Calu3 (cell line): ENCODE measurements around the gene LY9. TPM values are rescaled to one million over a fixed set of nuclear protein-coding genes. Genes with fewer than 3 reads are reported as not detected.

Experiments used
- BruUV-seq: library from RNA; stranded (reverse); fragments of 400-500 nt; replicated peaks from 2 replicates; lab custom pipeline; 2021; lab: Mats Ljungman, UMichigan
- CTCF ChIA-PET: fragments of 300-600 bp; sonication (Branson Sonifier 250); formaldehyde crosslinking; loops from one replicate; lab custom pipeline; 2022; ENCODE audit warnings: antibody characterized with exemption; lab: Charles Lee
- DNase-seq: peaks from one replicate; pipeline ENCODE4 v3.0.0; 2022
- H3K27ac Mint-ChIP-seq: one replicate; pipeline ENCODE4 v1.8.0; 2022; ENCODE audit warnings: mixed read lengths; ENCODE audit not compliant: unreplicated experiment
- H3K27me3 Mint-ChIP-seq: one replicate; pipeline ENCODE4 v1.8.0; 2022; ENCODE audit warnings: mixed read lengths; ENCODE audit not compliant: unreplicated experiment
- H3K36me3 Mint-ChIP-seq: one replicate; pipeline ENCODE4 v1.8.0; 2022; ENCODE audit warnings: mild to moderate bottlenecking, moderate library complexity, mixed read lengths; ENCODE audit not compliant: insufficient read depth, unreplicated experiment
- H3K4me1 Mint-ChIP-seq: one replicate; pipeline ENCODE4 v1.8.0; 2022; ENCODE audit warnings: mild to moderate bottlenecking, low read depth, mixed read lengths; ENCODE audit not compliant: unreplicated experiment
- H3K4me3 Mint-ChIP-seq: one replicate; pipeline ENCODE4 v1.8.0; 2022; ENCODE audit warnings: mild to moderate bottlenecking, low read depth, moderate library complexity, mixed read lengths; ENCODE audit not compliant: unreplicated experiment
- H3K9me3 Mint-ChIP-seq: one replicate; pipeline ENCODE4 v1.8.0; 2022; ENCODE audit warnings: low read depth, mixed read lengths; ENCODE audit not compliant: unreplicated experiment
- CTCF ChIP-seq: fragments of 200-600 bp; IDR thresholded peaks from one replicate; pipeline ENCODE4 v1.8.0; 2022; ENCODE audit warnings: antibody characterized with exemption; ENCODE audit not compliant: unreplicated experiment
- intact Hi-C: fragments of 100-400 bp; cut with micrococcal nuclease; formaldehyde crosslinking; loops from one replicate; pipeline ENCODE4 v1.10.0; 2022; ENCODE audit not compliant: unreplicated experiment
- total RNA-seq: library from RNA; stranded (reverse); gene quantifications from 2 replicates; pipeline ENCODE4 v1.2.3, GENCODE V29; 2022

Gene LY9
- total RNA-seq, 1 experiment from 2014 or later = not detected

DNA sequence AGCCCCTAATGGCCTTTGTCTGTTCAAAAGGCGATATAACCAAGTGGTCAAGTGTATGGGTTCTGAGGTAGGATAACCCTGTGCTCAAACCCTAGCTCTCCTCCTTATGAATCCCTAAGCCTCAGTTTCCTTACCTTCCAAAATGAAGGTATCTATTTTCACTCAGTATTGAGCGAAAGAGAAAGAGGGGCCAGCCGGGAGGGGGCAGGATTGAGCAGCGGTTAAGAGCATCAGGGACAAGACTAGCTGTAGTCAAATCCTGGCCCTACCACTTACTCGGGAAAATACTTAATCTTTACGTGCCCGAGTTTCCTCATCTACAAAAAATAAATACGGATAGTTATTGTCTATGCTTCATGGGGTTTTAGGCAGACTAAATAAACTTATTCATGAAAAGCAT lies 25.7 kb downstream of the LY9 start:
- CTCF ChIA-PET = no interaction called here
- no peaks in the 10 kb centered on the region for H3K36me3 Mint-ChIP-seq
- TF ChIP-seq CTCF = no peak

GRCh38 chr1:160823296-160823695 lies 27.3 kb downstream of the LY9 start:
- TF ChIP-seq CTCF = no peak
- CTCF ChIA-PET = no interaction called here
- BruUV-seq = no TSS peak
- Mint-ChIP-seq H3K27ac (no peak overlapping the region), H3K4me3 (no peak overlapping the region), H3K9me3 (no peaks in the 10 kb centered on the region), H3K36me3 (no peaks in the 10 kb centered on the region), H3K27me3 (no peaks in the 10 kb centered on the region), H3K4me1 (peaks cover 24% of the 10 kb centered on the region)
- DNase-seq = no peak
- intact Hi-C loops = no loop called here

More for the DNA sequence above, 25.7 kb downstream of the LY9 start:
- Mint-ChIP-seq H3K27ac (no peak overlapping the region), H3K4me1 (peaks cover 10% of the 10 kb centered on the region), H3K9me3 (no peaks in the 10 kb centered on the region), H3K27me3 (no peaks in the 10 kb centered on the region), H3K4me3 (no peak overlapping the region)
- no TSS peak for BruUV-seq
- DNase-seq = no peak
- intact Hi-C loops = no loop called here

DNA sequence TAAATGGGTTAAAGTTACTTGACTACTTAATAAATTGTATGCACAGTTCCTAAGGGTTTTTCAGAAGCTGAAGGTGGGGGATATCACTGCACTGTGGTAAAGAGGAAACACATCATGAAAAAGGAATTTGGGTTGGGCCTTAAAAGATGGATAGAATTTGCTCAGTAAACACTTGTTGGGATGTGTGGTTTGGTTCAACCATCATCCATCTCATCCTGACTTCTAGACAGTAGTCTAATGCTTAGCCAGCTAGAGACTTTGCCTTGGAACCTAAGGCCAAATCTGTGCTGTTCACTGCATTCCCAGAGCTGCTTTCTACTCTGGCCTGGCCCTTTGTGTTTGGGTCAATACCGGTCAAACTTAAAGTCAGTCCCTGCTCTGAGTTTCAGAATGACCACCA lies 30.6 kb downstream of the LY9 start:
- TF ChIP-seq CTCF = no peak
- Mint-ChIP-seq H3K4me1 (peaks cover 38% of the 10 kb centered on the region), H3K4me3 (no peak overlapping the region), H3K27me3 (no peaks in the 10 kb centered on the region), H3K36me3 (no peaks in the 10 kb centered on the region), H3K27ac (peak overlapping the region; percentile 78), H3K9me3 (no peaks in the 10 kb centered on the region)
- peak; percentile 27 for DNase-seq
- intact Hi-C loops = no loop called here
- no TSS peak for BruUV-seq
- CTCF ChIA-PET = interaction anchor here (0.6 to 1.7 kb wide), 7 partner anchors 8 to 99 kb away, joined by 3 to 9 read pairs (median 5); no protein-coding TSS in a partner anchor

GRCh38 chr1:160827418-160827817 lies 31.4 kb downstream of the LY9 start:
- no peak for DNase-seq
- no peaks in the 10 kb centered on the region for H3K9me3 Mint-ChIP-seq
- intact Hi-C loops = no loop called here

More at GRCh38 chr1:160827418-160827817, 31.4 kb downstream of the LY9 start:
- no TSS peak for BruUV-seq
- H3K4me1 Mint-ChIP-seq = peaks cover 38% of the 10 kb centered on the region
- CTCF ChIA-PET = interaction anchor here (1.7 kb wide), 1 partner anchor 48 kb away, joined by 7 read pairs; no protein-coding TSS in a partner anchor
- H3K36me3 Mint-ChIP-seq = no peaks in the 10 kb centered on the region
- no peak overlapping the region for H3K4me3 Mint-ChIP-seq
- H3K27me3 Mint-ChIP-seq = no peaks in the 10 kb centered on the region
- peak overlapping the region; percentile 72 for H3K27ac Mint-ChIP-seq
- TF ChIP-seq CTCF = no peak
